Measurements from ENCODE around the gene PRRG2.

The PRRG2 gene

GRCh38 chr19:49579947-49580263, 1.2 kb upstream of the PRRG2 start:
- no peak for TF ChIP-seq CTCF (conservative IDR thresholded peaks at IDR 0.05)
- peak overlapping the region; percentile 79 for H3K27ac ChIP-seq

- peak within 1 kb of the TSS; percentile 79 for H3K27ac ChIP-seq
- no peak for TF ChIP-seq CTCF (conservative IDR thresholded peaks at IDR 0.05)
Measured at GRCh38 chr19:49580264-49581006, 681 bp upstream of the PRRG2 start, which contains the start of gene NOSIP. TSS of gene NOSIP (minus strand) at chr19:49580556. CDS start at chr19:49560691, 19,865 bp downstream.

GRCh38 chr19:49583239-49583638, 2.1 kb downstream of the PRRG2 start:
- no peak overlapping the region for H3K27ac ChIP-seq

GRCh38 chr19:49585023-49585422, 3.9 kb downstream of the PRRG2 start:
- TF ChIP-seq CTCF (conservative IDR thresholded peaks at IDR 0.05): no peak
- no peak overlapping the region for H3K27ac ChIP-seq

More at GRCh38 chr19:49583239-49583638, 2.1 kb downstream of the PRRG2 start:
- no peak for TF ChIP-seq CTCF (conservative IDR thresholded peaks at IDR 0.05)

GRCh38 chr19:49587227-49587626, 6.1 kb downstream of the PRRG2 start:
- TF ChIP-seq CTCF (conservative IDR thresholded peaks at IDR 0.05): no peak

GRCh38 chr19:49588365-49589122, 7.4 kb downstream of the PRRG2 start:
- no peak overlapping the region for H3K27ac ChIP-seq
- TF ChIP-seq CTCF (conservative IDR thresholded peaks at IDR 0.05): no peak

More at GRCh38 chr19:49587227-49587626, 6.1 kb downstream of the PRRG2 start:
- no peak overlapping the region for H3K27ac ChIP-seq

- no peak for TF ChIP-seq CTCF (conservative IDR thresholded peaks at IDR 0.05)
- peak overlapping the region; percentile 99 for H3K27ac ChIP-seq
Measured at GRCh38 chr19:49589502-49589905, 8.4 kb downstream of the PRRG2 start.

All from VCaP (cell line).